Glomerular visceral epithelial cell (primary cell): ENCODE measurements around the gene PKN3.

Experiments used
- DNase-seq: peaks from one replicate; pipeline ENCODE4 v3.0.0-alpha.2; 2016; ENCODE audit errors: extremely low spot score

Gene PKN3

DNA sequence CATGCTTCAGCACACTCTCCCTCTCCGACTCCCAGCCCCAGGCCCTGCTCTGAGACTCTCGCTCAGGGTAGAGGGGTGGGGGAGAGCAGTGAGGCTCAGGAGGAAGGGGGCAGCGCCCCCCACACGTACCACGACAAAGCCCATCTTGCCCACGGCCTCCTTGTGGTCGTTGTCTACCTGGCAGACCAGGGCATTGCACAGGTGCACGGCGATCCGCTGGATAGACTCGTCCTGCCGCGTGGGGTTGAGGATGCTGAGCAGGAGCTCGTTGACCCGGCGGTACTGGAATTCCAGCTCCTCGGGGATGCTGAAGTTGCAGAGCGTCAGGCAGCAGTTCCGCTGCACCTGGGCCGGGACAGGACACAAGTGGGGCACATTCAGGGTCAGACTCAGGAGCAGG is 40.1 kb downstream of the PKN3 start:
- no peak for DNase-seq

DNA sequence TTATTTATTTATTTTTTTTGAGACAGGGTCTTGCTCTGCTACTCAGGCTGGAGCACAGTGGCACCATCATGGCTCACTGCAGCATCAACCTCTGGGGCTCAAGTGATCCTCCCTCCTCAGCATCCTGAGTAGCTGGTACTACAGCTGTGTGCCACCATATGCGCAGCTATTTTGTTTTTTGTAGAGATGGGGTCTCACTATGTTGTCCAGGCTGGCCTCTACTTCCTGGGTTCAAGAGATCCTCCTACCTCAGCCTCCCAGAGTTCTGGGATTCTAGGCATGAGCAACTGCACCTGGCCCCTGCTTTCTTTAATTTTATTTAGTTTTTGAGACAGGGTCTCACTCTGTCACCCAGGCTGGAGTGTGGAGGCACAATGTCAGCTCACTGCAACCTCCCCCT is 41.1 kb downstream of the PKN3 start:
- DNase-seq, result no peak

DNA sequence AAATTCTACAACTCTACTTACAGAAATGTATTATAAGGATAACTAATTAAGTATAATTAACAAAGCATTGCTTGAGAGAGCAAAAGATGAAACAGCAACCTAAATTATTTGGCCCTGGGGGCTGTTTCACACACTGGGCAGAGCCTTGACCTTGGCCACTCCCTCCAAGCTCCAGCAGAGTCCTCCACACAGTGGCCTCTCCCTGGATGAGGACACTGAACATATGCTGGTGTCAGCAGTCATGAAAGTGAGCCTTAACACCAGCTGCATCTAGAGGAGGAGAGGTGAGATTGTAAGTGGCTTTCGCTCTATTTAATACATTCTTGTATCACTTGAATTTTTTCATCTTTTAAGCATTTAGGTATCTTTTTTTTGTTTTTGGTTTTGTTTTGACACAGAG is 44.9 kb downstream of the PKN3 start:
- DNase-seq, result no peak

DNA sequence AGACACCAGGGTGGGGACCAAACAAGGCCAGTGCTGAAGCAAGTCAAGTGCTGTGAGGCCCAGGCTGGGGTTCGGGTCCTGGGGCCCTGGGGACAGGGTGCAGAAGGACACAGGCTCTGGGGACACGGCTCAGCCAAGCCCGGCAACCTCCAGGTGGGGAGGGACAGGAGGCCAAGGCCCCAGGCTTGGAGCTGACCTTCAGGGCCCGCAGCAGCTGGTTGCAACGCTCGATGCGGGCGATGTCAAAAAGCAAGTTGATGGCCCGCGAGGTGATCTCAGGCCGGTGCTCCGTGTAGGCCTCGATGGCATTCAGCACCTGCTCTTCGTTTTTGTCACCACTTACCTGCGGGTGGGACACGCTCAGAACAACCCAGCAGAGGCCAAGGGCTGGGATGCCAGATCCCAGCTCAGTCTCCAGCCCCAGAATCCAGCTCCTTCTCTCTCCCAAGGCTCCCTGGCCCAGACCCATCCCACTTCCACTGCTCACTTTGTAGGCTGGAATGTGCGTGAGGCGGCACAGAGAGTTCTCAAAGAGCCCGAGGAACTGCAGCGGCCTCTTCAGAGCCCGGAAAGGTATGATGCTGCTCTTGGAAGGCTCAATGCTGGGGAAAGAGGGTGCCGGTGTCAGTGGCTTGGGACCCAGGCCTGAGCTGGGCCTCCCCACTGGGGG is 48.8 kb downstream of the PKN3 start:
- DNase-seq, result no peak

DNA sequence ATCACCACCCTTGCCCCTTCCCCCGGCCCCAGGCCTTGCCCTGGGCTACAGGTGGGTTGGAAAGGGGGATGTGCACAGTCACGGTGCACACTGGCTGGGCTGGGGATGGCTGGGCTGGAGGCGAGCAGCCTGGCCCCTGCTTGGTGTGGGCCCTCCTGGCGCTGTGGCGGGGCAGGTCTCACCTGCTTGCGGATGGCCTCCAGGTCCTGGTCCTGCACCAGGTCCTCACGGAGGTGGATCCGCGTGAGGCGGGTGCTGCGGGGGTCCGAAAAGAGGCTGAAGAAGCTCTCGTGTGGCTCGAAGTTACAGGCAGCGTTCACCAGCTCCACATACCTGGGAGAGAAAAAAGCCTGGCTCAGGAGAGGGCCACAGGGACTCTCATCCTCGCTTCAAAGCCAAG is 51.3 kb downstream of the PKN3 start:
- DNase-seq, result no peak

DNA sequence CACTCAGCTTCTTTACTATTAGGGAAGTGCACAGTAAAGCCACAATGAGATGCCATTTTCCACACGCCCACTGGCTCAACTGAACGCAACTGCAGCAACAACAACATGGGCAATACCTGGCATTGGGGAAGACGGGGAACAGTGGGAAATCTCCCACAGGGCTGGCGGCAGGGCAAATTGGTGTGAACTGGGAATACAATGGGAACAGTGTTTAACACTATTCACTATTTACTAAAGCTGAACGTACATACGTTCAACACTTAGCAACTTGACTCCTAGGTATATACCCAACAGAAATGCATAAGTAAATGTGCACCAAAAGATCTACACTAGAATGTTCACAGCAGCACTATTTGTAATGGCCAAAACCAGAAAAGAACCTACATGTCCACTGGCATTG is 55.3 kb downstream of the PKN3 start:
- DNase-seq, result no peak

DNA sequence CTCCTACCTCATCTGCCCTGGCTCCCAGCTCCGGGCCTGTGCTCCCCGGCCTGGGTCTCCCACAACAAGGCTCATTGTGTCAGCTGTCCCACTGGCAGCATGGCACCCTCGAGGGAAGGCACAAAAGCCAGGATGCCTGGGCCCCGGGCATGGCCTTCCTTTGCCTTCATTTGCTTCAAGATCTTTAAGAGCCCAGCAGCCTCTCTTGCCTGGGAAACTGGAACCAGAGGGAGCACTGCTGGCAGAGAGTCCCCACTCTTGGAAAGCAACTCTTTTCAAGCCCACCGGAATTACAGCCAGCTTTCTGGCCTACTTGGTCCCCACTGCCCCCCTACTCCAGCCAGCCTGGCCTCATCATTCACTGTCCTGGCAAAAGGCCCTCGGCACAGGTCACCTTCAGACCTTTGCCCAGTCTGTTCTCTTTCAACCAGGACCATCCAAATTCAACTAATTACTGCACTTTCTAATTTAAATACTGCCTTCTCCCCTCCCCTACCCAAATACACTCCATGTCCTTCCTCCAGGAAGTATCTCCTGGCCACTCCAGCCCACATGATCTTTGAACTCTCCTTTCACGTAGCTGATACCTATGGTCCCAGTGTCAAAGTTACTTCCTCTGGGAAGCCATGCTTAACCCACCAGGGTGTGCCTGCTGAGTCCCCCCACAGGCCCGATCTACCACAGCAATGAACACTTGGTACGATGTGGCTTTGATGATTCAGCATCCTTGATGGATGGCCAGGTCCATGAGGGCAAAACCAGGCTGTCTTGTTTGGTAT is 60.6 kb downstream of the PKN3 start:
- DNase-seq, result no peak

GRCh38 chr9:128764361-128764760 is 62.1 kb downstream of the PKN3 start:
- no peak for DNase-seq

- DNase-seq, result no peak
Observed at GRCh38 chr9:128765499-128765898, 63.2 kb downstream of the PKN3 start.

DNA sequence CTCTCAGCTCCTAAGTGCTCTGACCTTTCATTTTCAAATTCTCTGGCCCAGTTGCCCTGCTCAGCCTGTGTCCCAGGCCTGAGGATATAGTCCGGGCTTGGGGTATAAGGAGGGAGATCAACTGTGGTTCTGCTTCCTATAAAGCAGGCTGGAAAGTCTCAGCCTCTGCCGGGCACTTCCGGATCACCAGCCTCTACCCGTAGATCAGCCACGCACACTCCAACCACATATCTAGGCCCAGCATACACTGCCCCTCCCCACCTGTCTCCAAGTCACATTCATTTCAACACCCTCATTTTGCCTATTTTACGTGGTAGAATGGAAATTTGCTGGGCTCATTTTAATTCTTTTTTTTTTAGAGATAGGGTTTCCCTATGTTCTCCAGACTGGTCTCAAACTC is 66.3 kb downstream of the PKN3 start:
- no peak for DNase-seq
